ENCODE results near the gene ARHGAP42. TPM values are rescaled to one million over a fixed set of nuclear protein-coding genes. Genes with fewer than 3 reads are reported as not detected.
A peak's percentile ranks its signal among the peaks of the same experiment; 100 is the strongest.

Gene ARHGAP42
- total and polyA plus RNA-seq, 8 donors, result 17.1 to 45.2 (median 36.2) TPM

DNA sequence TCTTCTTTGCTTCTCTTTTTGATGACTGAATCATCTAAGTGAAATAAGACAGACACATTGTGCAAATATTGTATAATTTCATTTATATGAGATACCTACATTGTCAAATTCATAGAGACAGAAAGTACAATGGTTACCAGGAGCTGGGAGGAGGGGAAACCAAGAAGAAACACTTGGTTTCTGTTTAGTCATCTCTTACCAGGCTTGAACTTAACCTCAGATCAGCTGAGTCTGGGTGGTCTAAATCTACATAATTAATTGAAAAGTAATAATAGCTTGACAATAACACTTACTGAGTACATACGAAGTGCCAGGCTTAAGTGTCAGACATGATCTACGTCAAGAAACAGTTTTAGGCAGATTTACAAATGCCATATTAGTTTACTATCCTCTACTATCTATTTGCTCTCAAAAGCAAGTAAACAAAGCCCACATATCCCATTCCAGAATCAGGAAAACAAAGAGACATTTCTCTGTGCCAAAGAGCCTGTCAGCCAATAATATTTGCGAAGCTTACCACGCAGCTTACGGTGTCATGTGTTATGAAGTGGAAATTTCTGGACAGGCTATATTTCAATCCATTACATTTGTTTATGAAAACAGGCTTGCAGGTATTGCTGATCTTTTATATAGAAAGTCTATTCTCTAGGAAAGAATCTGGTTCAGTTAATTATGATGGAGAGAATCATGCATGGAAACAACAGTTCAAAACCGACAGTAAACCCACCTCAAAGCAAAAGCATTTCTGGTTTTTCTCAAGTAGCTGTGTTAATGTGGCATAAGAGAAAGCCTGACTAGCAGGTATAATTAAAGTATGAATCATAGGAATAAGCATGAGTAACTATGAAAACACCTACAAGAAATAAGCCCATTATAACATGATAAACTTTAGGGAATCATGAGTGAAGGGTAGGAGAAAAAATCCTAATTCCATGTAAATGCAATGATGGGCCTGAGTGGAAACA is 2.7 kb upstream of the ARHGAP42 start:
- Histone ChIP-seq H3K4me3 (no peak overlapping the region), H3K9me3 (no peaks in the 10 kb centered on the region), H3K36me3 (no peaks in the 10 kb centered on the region), H3K27ac (no peak overlapping the region), H3K27me3 (peaks cover 0 to 36% of the 10 kb centered on the region in 2 donors), H3K4me1 (peaks cover 3% of the 10 kb centered on the region in 2 donors)
- TF ChIP-seq, protein P1, sequence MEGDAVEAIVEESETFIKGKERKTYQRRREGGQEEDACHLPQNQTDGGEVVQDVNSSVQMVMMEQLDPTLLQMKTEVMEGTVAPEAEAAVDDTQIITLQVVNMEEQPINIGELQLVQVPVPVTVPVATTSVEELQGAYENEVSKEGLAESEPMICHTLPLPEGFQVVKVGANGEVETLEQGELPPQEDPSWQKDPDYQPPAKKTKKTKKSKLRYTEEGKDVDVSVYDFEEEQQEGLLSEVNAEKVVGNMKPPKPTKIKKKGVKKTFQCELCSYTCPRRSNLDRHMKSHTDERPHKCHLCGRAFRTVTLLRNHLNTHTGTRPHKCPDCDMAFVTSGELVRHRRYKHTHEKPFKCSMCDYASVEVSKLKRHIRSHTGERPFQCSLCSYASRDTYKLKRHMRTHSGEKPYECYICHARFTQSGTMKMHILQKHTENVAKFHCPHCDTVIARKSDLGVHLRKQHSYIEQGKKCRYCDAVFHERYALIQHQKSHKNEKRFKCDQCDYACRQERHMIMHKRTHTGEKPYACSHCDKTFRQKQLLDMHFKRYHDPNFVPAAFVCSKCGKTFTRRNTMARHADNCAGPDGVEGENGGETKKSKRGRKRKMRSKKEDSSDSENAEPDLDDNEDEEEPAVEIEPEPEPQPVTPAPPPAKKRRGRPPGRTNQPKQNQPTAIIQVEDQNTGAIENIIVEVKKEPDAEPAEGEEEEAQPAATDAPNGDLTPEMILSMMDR (IDR thresholded peaks at IDR 0.05), result no peak
- ATAC-seq (no peak), DNase-seq (no peak)
- intact Hi-C loops (cut with DNase I), result loop anchor here in 1 of 2 donors (5.0 kb wide), 2 partner anchors 173 to 248 kb away; no protein-coding TSS in a partner anchor

DNA sequence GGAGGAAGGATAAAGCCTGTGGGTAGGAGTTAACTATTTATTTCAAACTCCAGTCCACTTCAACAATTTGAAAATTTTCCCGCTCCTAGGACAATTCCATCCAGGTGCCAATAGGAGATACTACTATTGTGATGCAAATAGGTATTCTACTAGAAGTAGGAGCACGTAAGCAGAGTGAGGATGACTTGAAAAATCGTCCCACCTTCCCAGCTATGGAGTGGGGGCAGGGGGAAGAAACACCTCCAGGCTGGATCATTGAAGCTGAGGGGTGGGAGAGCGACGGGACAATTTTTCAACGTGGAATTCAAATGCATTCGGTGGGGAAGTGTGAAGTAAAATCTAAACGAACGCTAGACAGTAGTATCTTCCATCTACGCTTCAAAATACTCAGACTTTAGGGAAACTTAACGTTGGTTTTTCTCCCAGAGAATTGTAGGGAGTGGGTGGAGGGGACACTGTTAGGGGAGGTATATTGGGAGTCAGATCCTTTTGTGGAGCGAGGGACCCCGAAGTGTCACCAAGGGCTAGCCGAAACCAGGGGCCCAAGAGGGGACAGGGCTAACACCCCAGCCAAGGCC is 523 bp upstream of the ARHGAP42 start:
- no peaks in the 10 kb centered on the region for H3K36me3 ChIP-seq
- DNase-seq (no peak), ATAC-seq (no peak)
- intact Hi-C loops (cut with DNase I), result no loop called here
- TF ChIP-seq, protein P1 (IDR thresholded peaks at IDR 0.05), result no peak
- peaks cover 0 to 36% of the 10 kb centered on the region in 2 donors for H3K27me3 ChIP-seq
- no peaks in the 10 kb centered on the region for H3K9me3 ChIP-seq
- peak overlapping the region in 1 of 2 donors; percentile 86 for H3K27ac ChIP-seq
- H3K4me1 ChIP-seq, result peaks cover 3% of the 10 kb centered on the region in 2 donors
- H3K4me3 ChIP-seq, result peak overlapping the region; percentile 43 to 47

DNA sequence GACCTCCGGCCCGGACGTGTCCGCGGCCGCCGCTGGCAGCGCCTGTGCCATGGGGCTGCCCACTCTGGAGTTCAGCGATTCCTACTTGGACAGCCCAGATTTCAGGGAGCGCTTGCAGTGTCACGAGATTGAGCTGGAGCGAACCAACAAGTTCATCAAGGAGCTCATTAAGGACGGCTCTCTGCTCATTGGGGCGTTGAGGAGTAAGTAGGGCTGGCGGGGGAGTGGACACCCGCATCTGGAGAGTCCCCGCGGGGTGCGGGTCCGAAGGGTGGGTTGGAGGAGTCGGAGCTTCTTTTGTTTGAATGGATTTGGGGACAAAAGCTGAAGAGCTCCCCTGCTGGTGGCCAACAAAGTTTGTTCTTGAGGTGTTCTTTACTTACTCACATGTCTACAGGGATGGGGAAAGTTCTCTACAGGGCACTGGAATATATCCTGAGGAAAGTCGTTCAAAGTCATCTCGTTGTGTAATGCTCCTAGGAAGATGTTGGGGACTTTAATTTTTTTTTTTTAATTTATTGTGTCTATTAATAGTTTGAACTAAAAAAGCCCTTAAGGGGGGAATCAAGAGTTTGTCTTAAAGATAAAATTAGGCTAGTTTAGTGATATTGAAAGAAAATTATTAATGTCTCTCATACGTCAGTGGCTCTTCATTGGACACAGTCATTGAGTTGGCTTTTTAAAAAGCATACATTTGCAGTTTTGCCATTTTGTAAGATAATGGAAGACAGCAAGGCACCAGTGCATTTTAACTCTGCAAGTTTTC is 725 bp downstream of the ARHGAP42 start:
- TF ChIP-seq, protein P1 (IDR thresholded peaks at IDR 0.05), result peak; percentile 28 to 51
- DNase-seq (peak in 3 of 4 donors; percentile 43 to 85 (median 80)), ATAC-seq (peak; percentile 78)
- no peaks in the 10 kb centered on the region for H3K9me3 ChIP-seq
- H3K27ac ChIP-seq, result peak overlapping the region; percentile 64 to 86
- H3K27me3 ChIP-seq, result peaks cover 0 to 36% of the 10 kb centered on the region in 2 donors
- H3K4me3 ChIP-seq, result peak overlapping the region; percentile 43 to 47
- intact Hi-C loops (cut with DNase I), result no loop called here
- peaks cover 3% of the 10 kb centered on the region in 2 donors for H3K4me1 ChIP-seq
- no peaks in the 10 kb centered on the region for H3K36me3 ChIP-seq

DNA sequence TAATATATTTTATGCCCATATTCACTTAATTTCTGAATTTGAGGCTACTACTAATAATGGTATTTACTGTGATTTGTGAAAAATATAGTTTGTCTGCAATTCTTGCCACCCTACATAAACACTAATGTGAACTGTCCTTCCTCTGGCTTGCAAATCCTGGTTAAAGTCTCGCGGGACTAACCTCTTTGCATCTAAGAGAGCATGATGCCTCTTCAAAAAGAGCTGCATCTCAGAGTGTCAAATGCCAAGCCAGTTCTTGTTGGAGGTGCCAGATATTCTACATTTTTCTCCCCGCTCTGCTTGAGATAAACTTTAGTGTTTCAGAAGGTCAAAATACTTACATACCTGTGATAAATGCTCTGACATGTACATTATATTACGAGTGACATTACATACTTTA is 2.1 kb downstream of the ARHGAP42 start:
- TF ChIP-seq, protein P1 (IDR thresholded peaks at IDR 0.05), result no peak
- ATAC-seq (no peak), DNase-seq (no peak)
- Histone ChIP-seq H3K36me3 (no peaks in the 10 kb centered on the region), H3K27me3 (peaks cover 0 to 36% of the 10 kb centered on the region in 2 donors), H3K9me3 (no peaks in the 10 kb centered on the region), H3K4me3 (peak overlapping the region in 1 of 2 donors; percentile 43), H3K4me1 (peaks cover 3% of the 10 kb centered on the region in 2 donors), H3K27ac (no peak overlapping the region)
- intact Hi-C loops (cut with DNase I), result no loop called here

Measured in left lung (tissue), 10 donors.